Measurements from ENCODE around the gene CFAP119.

DNA sequence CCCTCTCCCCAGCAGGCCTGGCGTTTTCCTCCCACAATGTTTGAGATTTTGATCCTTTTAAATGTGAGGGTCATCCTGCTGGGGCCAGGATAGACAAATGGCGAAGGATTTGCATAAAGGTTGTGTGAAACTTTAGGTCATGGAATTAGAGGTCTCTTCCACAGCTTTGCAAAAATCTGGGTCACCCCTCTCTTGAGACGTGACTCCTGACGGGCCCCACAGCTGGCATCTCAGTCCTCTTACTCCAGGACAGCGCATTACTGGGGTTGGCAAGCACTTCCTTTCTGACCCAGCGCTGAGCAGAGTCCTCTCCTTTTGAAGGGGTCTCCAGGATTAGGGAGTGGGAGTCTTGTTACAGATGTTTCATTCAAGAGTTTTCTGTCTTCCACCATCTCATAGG, 17.7 kb upstream of the CFAP119 start:
- TF ChIP-seq, protein P1, sequence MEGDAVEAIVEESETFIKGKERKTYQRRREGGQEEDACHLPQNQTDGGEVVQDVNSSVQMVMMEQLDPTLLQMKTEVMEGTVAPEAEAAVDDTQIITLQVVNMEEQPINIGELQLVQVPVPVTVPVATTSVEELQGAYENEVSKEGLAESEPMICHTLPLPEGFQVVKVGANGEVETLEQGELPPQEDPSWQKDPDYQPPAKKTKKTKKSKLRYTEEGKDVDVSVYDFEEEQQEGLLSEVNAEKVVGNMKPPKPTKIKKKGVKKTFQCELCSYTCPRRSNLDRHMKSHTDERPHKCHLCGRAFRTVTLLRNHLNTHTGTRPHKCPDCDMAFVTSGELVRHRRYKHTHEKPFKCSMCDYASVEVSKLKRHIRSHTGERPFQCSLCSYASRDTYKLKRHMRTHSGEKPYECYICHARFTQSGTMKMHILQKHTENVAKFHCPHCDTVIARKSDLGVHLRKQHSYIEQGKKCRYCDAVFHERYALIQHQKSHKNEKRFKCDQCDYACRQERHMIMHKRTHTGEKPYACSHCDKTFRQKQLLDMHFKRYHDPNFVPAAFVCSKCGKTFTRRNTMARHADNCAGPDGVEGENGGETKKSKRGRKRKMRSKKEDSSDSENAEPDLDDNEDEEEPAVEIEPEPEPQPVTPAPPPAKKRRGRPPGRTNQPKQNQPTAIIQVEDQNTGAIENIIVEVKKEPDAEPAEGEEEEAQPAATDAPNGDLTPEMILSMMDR (IDR thresholded peaks at IDR 0.05) = no peak
- TF ChIP-seq EP300 (IDR thresholded peaks at IDR 0.05; ENCODE audit: borderline replicate concordance in 1 of 2, low read depth in 1 of 2, low read length in 1 of 2) (no peak), TAF1 (IDR thresholded peaks at IDR 0.05; ENCODE audit: borderline replicate concordance, low read depth, low read length) (no peak), SIN3A (IDR thresholded peaks at IDR 0.05; ENCODE audit: borderline replicate concordance, low read depth, low read length) (no peak), JUND (IDR thresholded peaks at IDR 0.05) (no peak), RFX5 (IDR thresholded peaks at IDR 0.05; ENCODE audit: low read length) (no peak), RXRA (IDR thresholded peaks at IDR 0.05; ENCODE audit: borderline replicate concordance, low read depth) (no peak)
- TF ChIP-seq, protein P2, sequence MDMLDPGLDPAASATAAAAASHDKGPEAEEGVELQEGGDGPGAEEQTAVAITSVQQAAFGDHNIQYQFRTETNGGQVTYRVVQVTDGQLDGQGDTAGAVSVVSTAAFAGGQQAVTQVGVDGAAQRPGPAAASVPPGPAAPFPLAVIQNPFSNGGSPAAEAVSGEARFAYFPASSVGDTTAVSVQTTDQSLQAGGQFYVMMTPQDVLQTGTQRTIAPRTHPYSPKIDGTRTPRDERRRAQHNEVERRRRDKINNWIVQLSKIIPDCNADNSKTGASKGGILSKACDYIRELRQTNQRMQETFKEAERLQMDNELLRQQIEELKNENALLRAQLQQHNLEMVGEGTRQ (IDR thresholded peaks at IDR 0.05; ENCODE audit: borderline replicate concordance, low read depth, low read length) = no peak

All from SK-N-SH (cell line).